ENCODE data around the gene TUBD1.
"Not testable (repeated sequence)": the region's sequence is repeated elsewhere in the genome, so short reads cannot be mapped to it uniquely, and the experiment has no call there.

Gene TUBD1, protein sequence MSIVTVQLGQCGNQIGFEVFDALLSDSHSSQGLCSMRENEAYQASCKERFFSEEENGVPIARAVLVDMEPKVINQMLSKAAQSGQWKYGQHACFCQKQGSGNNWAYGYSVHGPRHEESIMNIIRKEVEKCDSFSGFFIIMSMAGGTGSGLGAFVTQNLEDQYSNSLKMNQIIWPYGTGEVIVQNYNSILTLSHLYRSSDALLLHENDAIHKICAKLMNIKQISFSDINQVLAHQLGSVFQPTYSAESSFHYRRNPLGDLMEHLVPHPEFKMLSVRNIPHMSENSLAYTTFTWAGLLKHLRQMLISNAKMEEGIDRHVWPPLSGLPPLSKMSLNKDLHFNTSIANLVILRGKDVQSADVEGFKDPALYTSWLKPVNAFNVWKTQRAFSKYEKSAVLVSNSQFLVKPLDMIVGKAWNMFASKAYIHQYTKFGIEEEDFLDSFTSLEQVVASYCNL

DNA sequence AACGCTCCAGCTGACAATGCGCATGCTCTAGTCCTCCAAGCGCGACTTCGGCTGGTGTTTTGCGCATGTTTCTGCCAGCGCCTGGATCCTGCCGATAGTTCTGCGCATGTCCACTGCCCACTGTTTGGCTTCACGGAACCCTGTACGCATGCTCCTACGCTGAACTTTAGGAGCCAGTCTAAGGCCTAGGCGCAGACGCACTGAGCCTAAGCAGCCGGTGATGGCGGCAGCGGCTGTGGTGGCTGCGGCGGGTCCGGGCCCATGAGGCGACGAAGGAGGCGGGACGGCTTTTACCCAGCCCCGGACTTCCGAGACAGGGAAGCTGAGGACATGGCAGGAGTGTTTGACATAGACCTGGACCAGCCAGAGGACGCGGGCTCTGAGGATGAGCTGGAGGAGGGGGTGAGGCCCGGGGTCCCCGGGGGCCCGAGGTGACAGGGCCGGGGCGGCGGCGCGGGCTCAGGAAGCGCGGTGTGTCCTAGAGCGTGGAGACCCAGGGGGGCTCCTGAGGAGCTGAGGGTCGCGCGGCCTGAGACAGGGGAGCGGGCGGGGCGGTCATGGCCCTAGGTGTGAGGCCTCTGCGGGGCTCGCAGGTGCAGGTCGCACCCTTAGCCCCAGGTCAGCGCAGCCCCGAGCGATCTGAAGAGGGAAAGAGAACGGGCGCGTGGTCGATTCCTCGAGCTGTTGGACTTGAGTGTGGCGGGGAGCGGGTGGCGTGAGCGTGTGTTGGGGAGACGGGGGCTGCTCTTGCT lies at the start of gene TUBD1, which contains the start of gene RPS6KB1:
Gene TUBD1 (minus strand): TSS at position 20 of the 752 bp plus-strand sequence. CDS start 1,941 bp downstream, outside the sequence.
Gene RPS6KB1 (plus strand): TSS at position 198 of the 752 bp plus-strand sequence. CDS start 64 bp downstream, at position 262.
- Histone ChIP-seq H3K36me3 (ENCODE audit: insufficient read depth, low read length) (peaks cover 19% of the 10 kb centered on the region), H3K4me1 (ENCODE audit: insufficient read depth, low read length) (peaks cover 40% of the 10 kb centered on the region), H3K27me3 (ENCODE audit: insufficient read depth, low read length, poor library complexity) (no peaks in the 10 kb centered on the region), H3K27ac (ENCODE audit: low read length) (peak within 1 kb of the TSS; percentile 84), H3K4me3 (ENCODE audit: low read depth in 1 of 2, low read length in 2 of 2) (peak within 1 kb of the TSS; percentile 69 to 83), H3K4me2 (ENCODE audit: insufficient read depth, low read length) (peak within 1 kb of the TSS; percentile 84), H3K9ac (ENCODE audit: low read depth, low read length) (peak within 1 kb of the TSS; percentile 86), H4K20me1 (ENCODE audit: insufficient read depth, low read length) (peaks cover 5% of the 10 kb centered on the region; the same call in 1 of the 2 replicates), H2AFZ (ENCODE audit: low read depth, low read length) (peak within 1 kb of the TSS; percentile 93), H3K79me2 (ENCODE audit: insufficient read depth, low read length) (peaks cover 78% of the 10 kb centered on the region), H3K9me3 (ENCODE audit: insufficient read depth, low read length, severe bottlenecking) (no peaks in the 10 kb centered on the region)
- DNase-seq (peak; percentile 98), ATAC-seq (ENCODE audit: insufficient read depth, low read depth) (peak; percentile 96)
- TF ChIP-seq, protein P1, sequence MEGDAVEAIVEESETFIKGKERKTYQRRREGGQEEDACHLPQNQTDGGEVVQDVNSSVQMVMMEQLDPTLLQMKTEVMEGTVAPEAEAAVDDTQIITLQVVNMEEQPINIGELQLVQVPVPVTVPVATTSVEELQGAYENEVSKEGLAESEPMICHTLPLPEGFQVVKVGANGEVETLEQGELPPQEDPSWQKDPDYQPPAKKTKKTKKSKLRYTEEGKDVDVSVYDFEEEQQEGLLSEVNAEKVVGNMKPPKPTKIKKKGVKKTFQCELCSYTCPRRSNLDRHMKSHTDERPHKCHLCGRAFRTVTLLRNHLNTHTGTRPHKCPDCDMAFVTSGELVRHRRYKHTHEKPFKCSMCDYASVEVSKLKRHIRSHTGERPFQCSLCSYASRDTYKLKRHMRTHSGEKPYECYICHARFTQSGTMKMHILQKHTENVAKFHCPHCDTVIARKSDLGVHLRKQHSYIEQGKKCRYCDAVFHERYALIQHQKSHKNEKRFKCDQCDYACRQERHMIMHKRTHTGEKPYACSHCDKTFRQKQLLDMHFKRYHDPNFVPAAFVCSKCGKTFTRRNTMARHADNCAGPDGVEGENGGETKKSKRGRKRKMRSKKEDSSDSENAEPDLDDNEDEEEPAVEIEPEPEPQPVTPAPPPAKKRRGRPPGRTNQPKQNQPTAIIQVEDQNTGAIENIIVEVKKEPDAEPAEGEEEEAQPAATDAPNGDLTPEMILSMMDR (IDR thresholded peaks at IDR 0.05; ENCODE audit: borderline replicate concordance, extremely low read depth, low read length, poor library complexity, severe bottlenecking): no peak
- no peak for TF ChIP-seq EZH2 (IDR thresholded peaks at IDR 0.05; ENCODE audit: borderline replicate concordance, low read depth, low read length, severe bottlenecking)

DNA sequence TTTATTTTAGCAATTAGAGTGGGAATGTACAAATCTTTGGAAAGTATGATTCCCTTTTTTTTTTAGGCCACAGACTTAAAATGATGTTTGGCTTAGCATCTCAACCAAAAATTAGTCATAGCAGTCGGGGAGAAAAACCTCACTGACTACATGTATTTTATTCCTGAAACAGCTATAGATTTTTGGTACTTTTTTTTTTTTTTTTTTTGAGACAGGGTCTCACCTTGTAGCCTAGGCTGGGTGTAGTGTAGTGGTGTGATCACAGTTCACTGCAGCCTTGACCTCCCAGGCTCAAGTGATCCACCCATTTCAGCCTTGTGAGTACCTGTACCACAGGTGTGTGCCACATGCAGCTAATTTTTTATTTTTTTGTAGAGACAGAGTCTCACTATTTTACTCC lies 48.4 kb upstream of the TUBD1 start:
- H3K4me3 ChIP-seq (ENCODE audit: low read depth in 1 of 2, low read length in 2 of 2): no peak overlapping the region
- H3K27ac ChIP-seq (ENCODE audit: low read length): no peak overlapping the region
- no peaks in the 10 kb centered on the region for H4K20me1 ChIP-seq (ENCODE audit: insufficient read depth, low read length)
- H2AFZ ChIP-seq (ENCODE audit: low read depth, low read length): no peak overlapping the region
- no peak overlapping the region for H3K4me2 ChIP-seq (ENCODE audit: insufficient read depth, low read length)
- no peaks in the 10 kb centered on the region for H3K9me3 ChIP-seq (ENCODE audit: insufficient read depth, low read length, severe bottlenecking)
- H3K9ac ChIP-seq (ENCODE audit: low read depth, low read length): no peak overlapping the region
- TF ChIP-seq EZH2 (IDR thresholded peaks at IDR 0.05; ENCODE audit: borderline replicate concordance, low read depth, low read length, severe bottlenecking): no peak
- TF ChIP-seq, protein P1 (IDR thresholded peaks at IDR 0.05; ENCODE audit: borderline replicate concordance, extremely low read depth, low read length, poor library complexity, severe bottlenecking): no peak
- no peaks in the 10 kb centered on the region for H3K4me1 ChIP-seq (ENCODE audit: insufficient read depth, low read length)
- no peaks in the 10 kb centered on the region for H3K27me3 ChIP-seq (ENCODE audit: insufficient read depth, low read length, poor library complexity)
- peaks cover 73% of the 10 kb centered on the region for H3K36me3 ChIP-seq (ENCODE audit: insufficient read depth, low read length)
- ATAC-seq (ENCODE audit: insufficient read depth, low read depth) (no peak), DNase-seq (no peak)
- no peaks in the 10 kb centered on the region for H3K79me2 ChIP-seq (ENCODE audit: insufficient read depth, low read length)

DNA sequence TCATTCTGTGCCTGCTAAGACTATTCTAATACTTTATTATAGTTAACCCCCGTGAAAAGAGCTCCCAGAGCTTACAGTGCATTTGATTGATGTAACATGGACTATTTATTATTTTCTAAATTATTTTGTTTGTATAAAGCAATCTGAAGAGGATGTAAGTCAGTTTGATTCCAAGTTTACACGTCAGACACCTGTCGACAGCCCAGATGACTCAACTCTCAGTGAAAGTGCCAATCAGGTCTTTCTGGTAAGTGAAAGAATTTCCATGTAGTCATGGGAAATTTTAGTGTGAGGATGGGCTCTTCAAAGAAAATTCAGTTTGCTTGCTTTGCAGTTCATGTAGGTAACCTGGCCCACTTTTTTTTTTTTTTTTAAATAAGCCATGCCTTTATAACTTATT lies 48.0 kb upstream of the TUBD1 start:
- H3K36me3 ChIP-seq (ENCODE audit: insufficient read depth, low read length): peaks cover 73% of the 10 kb centered on the region
- H4K20me1 ChIP-seq (ENCODE audit: insufficient read depth, low read length); DNase-seq; H3K4me2 ChIP-seq (ENCODE audit: insufficient read depth, low read length); H2AFZ ChIP-seq (ENCODE audit: low read depth, low read length); H3K9ac ChIP-seq (ENCODE audit: low read depth, low read length); H3K27me3 ChIP-seq (ENCODE audit: insufficient read depth, low read length, poor library complexity); H3K79me2 ChIP-seq (ENCODE audit: insufficient read depth, low read length); ATAC-seq (ENCODE audit: insufficient read depth, low read depth); H3K4me1 ChIP-seq (ENCODE audit: insufficient read depth, low read length); H3K9me3 ChIP-seq (ENCODE audit: insufficient read depth, low read length, severe bottlenecking); H3K4me3 ChIP-seq (ENCODE audit: low read depth in 1 of 2, low read length in 2 of 2); H3K27ac ChIP-seq (ENCODE audit: low read length): not testable (repeated sequence)

DNA sequence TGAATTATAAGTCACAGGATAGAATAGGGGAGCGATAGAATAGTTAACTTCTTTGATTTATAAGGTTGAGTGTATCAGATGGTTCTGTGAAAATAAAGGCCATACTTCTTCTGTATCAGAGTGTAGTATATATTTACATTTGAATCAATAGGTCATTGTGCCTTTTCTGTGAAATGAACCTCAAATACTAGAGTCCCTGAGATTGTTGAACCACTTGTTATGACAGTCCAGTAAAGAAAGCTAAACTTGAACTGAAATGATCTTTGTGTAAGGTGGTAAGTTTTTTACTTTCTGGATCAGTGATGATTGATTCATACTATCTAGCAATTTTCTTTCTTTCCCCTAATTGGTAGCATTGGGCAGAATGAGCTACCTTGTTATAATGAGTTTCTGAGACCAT lies 40.6 kb upstream of the TUBD1 start:
- not testable (repeated sequence) for H4K20me1 ChIP-seq (ENCODE audit: insufficient read depth, low read length); H3K27ac ChIP-seq (ENCODE audit: low read length); H3K9ac ChIP-seq (ENCODE audit: low read depth, low read length); DNase-seq; H2AFZ ChIP-seq (ENCODE audit: low read depth, low read length); H3K27me3 ChIP-seq (ENCODE audit: insufficient read depth, low read length, poor library complexity); H3K4me3 ChIP-seq (ENCODE audit: low read depth in 1 of 2, low read length in 2 of 2); H3K79me2 ChIP-seq (ENCODE audit: insufficient read depth, low read length); ATAC-seq (ENCODE audit: insufficient read depth, low read depth); H3K4me1 ChIP-seq (ENCODE audit: insufficient read depth, low read length); H3K4me2 ChIP-seq (ENCODE audit: insufficient read depth, low read length); H3K9me3 ChIP-seq (ENCODE audit: insufficient read depth, low read length, severe bottlenecking)
- peaks cover 63% of the 10 kb centered on the region; the same call in 1 of the 2 replicates for H3K36me3 ChIP-seq (ENCODE audit: insufficient read depth, low read length)

DNA sequence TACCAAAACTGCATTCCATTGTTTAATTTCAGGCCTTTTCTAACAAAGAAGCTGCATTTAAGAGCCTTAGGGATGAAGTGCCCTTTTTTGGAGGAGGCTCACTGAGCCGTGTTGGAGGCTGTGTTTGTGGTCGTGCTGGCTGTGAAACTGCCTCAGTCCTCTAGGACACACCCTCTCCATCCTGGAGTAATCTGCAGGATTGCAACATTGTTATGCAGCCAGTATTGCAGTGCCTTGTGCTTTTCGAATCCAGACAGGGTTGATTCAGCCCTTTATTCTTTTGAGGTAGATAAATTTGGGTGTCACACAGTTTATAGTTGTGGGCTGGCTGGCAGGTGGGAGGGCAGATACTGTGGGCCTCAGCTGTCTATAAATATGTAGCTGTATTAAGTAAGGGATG lies 38.0 kb upstream of the TUBD1 start:
- H3K79me2 ChIP-seq (ENCODE audit: insufficient read depth, low read length); H2AFZ ChIP-seq (ENCODE audit: low read depth, low read length); H3K4me1 ChIP-seq (ENCODE audit: insufficient read depth, low read length); DNase-seq; H3K9me3 ChIP-seq (ENCODE audit: insufficient read depth, low read length, severe bottlenecking); ATAC-seq (ENCODE audit: insufficient read depth, low read depth); H3K4me3 ChIP-seq (ENCODE audit: low read depth in 1 of 2, low read length in 2 of 2); H3K9ac ChIP-seq (ENCODE audit: low read depth, low read length); H3K27me3 ChIP-seq (ENCODE audit: insufficient read depth, low read length, poor library complexity); H3K27ac ChIP-seq (ENCODE audit: low read length); H4K20me1 ChIP-seq (ENCODE audit: insufficient read depth, low read length); H3K4me2 ChIP-seq (ENCODE audit: insufficient read depth, low read length): not testable (repeated sequence)
- H3K36me3 ChIP-seq (ENCODE audit: insufficient read depth, low read length): peaks cover 62% of the 10 kb centered on the region

DNA sequence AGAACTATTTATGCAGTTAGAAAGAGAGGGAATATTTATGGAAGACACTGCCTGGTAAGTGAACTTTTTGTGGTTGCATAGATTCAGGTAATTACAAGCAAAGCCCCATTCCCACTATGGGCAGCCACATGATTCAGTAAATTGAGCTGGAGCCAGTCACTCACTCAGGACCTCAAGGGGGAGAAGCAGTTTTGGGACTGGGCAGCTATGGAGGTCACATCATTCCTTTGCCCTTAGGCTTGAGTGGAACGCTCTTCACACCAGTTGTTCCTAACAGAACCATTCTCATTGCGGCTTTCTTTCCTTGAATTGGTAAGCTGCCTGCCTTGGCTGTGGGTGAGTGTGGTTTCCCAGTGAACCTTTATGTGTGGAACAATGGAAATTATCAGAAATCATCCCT lies 37.4 kb upstream of the TUBD1 start:
- H3K9me3 ChIP-seq (ENCODE audit: insufficient read depth, low read length, severe bottlenecking): not testable (repeated sequence)

More for the DNA sequence above, 37.4 kb upstream of the TUBD1 start:
- H3K27me3 ChIP-seq (ENCODE audit: insufficient read depth, low read length, poor library complexity); H3K4me2 ChIP-seq (ENCODE audit: insufficient read depth, low read length); H3K79me2 ChIP-seq (ENCODE audit: insufficient read depth, low read length); H3K27ac ChIP-seq (ENCODE audit: low read length); H2AFZ ChIP-seq (ENCODE audit: low read depth, low read length); ATAC-seq (ENCODE audit: insufficient read depth, low read depth); H3K9ac ChIP-seq (ENCODE audit: low read depth, low read length); H3K4me1 ChIP-seq (ENCODE audit: insufficient read depth, low read length); H4K20me1 ChIP-seq (ENCODE audit: insufficient read depth, low read length); DNase-seq; H3K4me3 ChIP-seq (ENCODE audit: low read depth in 1 of 2, low read length in 2 of 2): not testable (repeated sequence)
- H3K36me3 ChIP-seq (ENCODE audit: insufficient read depth, low read length): peaks cover 61% of the 10 kb centered on the region
